H9 (cell line): ENCODE measurements around the gene MBD2. TPM values are rescaled to one million over a fixed set of nuclear protein-coding genes. Genes with fewer than 3 reads are reported as not detected.

Source experiments
- DNase-seq: peaks from one replicate; pipeline ENCODE4 v3.0.0-alpha.2; 2017
- H2AFZ ChIP-seq: one replicate; pipeline ENCODE4 v1.6.1; 2013; ENCODE audit warnings: mild to moderate bottlenecking, low read length, control low read depth, moderate library complexity
- H2AK5ac ChIP-seq: 2 replicates; pipeline ENCODE4 v1.6.1; 2013; ENCODE audit warnings: low read length, control low read depth, mixed read lengths; ENCODE audit not compliant: insufficient read length
- H2BK120ac ChIP-seq: one replicate; pipeline ENCODE4 v1.6.1; 2013; ENCODE audit warnings: low read depth, mild to moderate bottlenecking, low read length, control low read depth, inconsistent platforms; ENCODE audit not compliant: poor library complexity, severe bottlenecking
- H2BK12ac ChIP-seq: 2 replicates; pipeline ENCODE4 v1.6.1; 2013; ENCODE audit warnings: low read length, control low read depth, mixed read lengths, low read depth; ENCODE audit not compliant: insufficient read length
- H2BK15ac ChIP-seq: 2 replicates; pipeline ENCODE4 v1.6.1; 2013; ENCODE audit warnings: low read depth, low read length, control low read depth
- H2BK20ac ChIP-seq: one replicate; pipeline ENCODE4 v1.6.1; 2013; ENCODE audit warnings: low read depth, mild to moderate bottlenecking, low read length, control low read depth, inconsistent platforms; ENCODE audit not compliant: poor library complexity, severe bottlenecking
- H2BK5ac ChIP-seq: 2 replicates; pipeline ENCODE4 v1.6.1; 2013; ENCODE audit warnings: low read length, control low read depth, mixed read lengths; ENCODE audit not compliant: insufficient read length
- H3K14ac ChIP-seq: 2 replicates; pipeline ENCODE4 v1.6.1; 2013; ENCODE audit warnings: low read length, control low read depth; ENCODE audit not compliant: insufficient read depth
- H3K18ac ChIP-seq: 2 replicates; pipeline ENCODE4 v1.6.1; 2013; ENCODE audit warnings: low read depth, mild to moderate bottlenecking, mixed read lengths, low read length, control low read depth; ENCODE audit not compliant: insufficient read length
- H3K23ac ChIP-seq: 2 replicates; pipeline ENCODE4 v1.6.1; 2013; ENCODE audit warnings: low read length, control low read depth, mixed read lengths, low read depth; ENCODE audit not compliant: insufficient read length
- H3K23me2 ChIP-seq: 2 replicates; pipeline ENCODE4 v1.6.1; 2013; ENCODE audit warnings: low read depth, mild to moderate bottlenecking, mixed read lengths, low read length, control low read depth; ENCODE audit not compliant: insufficient read length, poor library complexity, severe bottlenecking
- H3K27ac ChIP-seq: 2 replicates; pipeline ENCODE4 v1.5.1; 2013; ENCODE audit warnings: low read length, control low read depth, mixed read lengths, low read depth; ENCODE audit not compliant: insufficient read length
- H3K27me3 ChIP-seq: 2 replicates; pipeline ENCODE4 v1.6.1; 2013; ENCODE audit warnings: low read length, control low read depth, inconsistent platforms; ENCODE audit not compliant: insufficient read depth
- H3K4ac ChIP-seq: 2 replicates; pipeline ENCODE4 v1.6.1; 2013; ENCODE audit warnings: low read depth, mild to moderate bottlenecking, control low read depth, inconsistent platforms, low read length, moderate library complexity
- H3K4me1 ChIP-seq: 2 replicates; pipeline ENCODE4 v1.6.1; 2013; ENCODE audit warnings: low read length, control low read depth, inconsistent platforms; ENCODE audit not compliant: insufficient read depth
- H3K4me2 ChIP-seq: 2 replicates; pipeline ENCODE4 v1.6.1; 2013; ENCODE audit warnings: low read length, control low read depth, mixed read lengths; ENCODE audit not compliant: insufficient read length, insufficient read depth
- H3K56ac ChIP-seq: 2 replicates; pipeline ENCODE4 v1.6.1; 2013; ENCODE audit warnings: low read depth, mild to moderate bottlenecking, mixed read lengths, low read length, control low read depth; ENCODE audit not compliant: insufficient read length
- H3K79me1 ChIP-seq: 2 replicates; pipeline ENCODE4 v1.6.1; 2013; ENCODE audit warnings: low read depth, mild to moderate bottlenecking, moderate library complexity, low read length, control low read depth, inconsistent platforms; ENCODE audit not compliant: insufficient read depth, poor library complexity, severe bottlenecking
- H3K79me2 ChIP-seq: 2 replicates; pipeline ENCODE4 v1.6.1; 2013; ENCODE audit warnings: low read length, control low read depth, inconsistent platforms; ENCODE audit not compliant: insufficient read depth
- H3K9ac ChIP-seq: 2 replicates; pipeline ENCODE4 v1.6.1; 2013; ENCODE audit warnings: low read length, control low read depth, mixed read lengths; ENCODE audit not compliant: insufficient read length; ENCODE audit errors: extremely low read depth
- H3K9me3 ChIP-seq: one replicate; pipeline ENCODE4 v1.6.1; 2013; ENCODE audit warnings: low read depth, low read length, inconsistent platforms; ENCODE audit not compliant: control insufficient read depth
- H3T11ph ChIP-seq: one replicate; pipeline ENCODE4 v1.6.1; 2013; ENCODE audit warnings: mild to moderate bottlenecking, low read length, control low read depth, inconsistent platforms
- H4K20me1 ChIP-seq: one replicate; pipeline ENCODE4 v1.6.1; 2013; ENCODE audit not compliant: control insufficient read depth, insufficient read length, insufficient read depth
- H4K5ac ChIP-seq: 2 replicates; pipeline ENCODE4 v1.6.1; 2013; ENCODE audit warnings: low read depth, mild to moderate bottlenecking, mixed read lengths, low read length, control low read depth; ENCODE audit not compliant: insufficient read length
- H4K8ac ChIP-seq: replicated peaks from 2 replicates; pipeline ENCODE4 v1.6.1; 2013; ENCODE audit warnings: low read length, control low read depth, mixed read lengths, low read depth; ENCODE audit not compliant: insufficient read length
- H4K91ac ChIP-seq: 2 replicates; pipeline ENCODE4 v1.6.1; 2013; ENCODE audit warnings: low read depth, mild to moderate bottlenecking, moderate library complexity, mixed read lengths, low read length, control low read depth; ENCODE audit not compliant: insufficient read length
- H3K27ac Mint-ChIP-seq, 3 experiments: 2 replicates in 2 of 3; 3 replicates in 1 of 3; pipeline ENCODE4 v1.8.0; 2020 to 2021; ENCODE audit warnings: mixed read lengths in 3 of 3, mild to moderate bottlenecking in 1 of 3, moderate library complexity in 1 of 3
- H3K27me3 Mint-ChIP-seq: 2 replicates; pipeline ENCODE4 v1.8.0; 2021; ENCODE audit warnings: low read depth, mild to moderate bottlenecking, moderate library complexity, mixed read lengths
- H3K36me3 Mint-ChIP-seq, 3 experiments: 2 replicates in 2 of 3; 3 replicates in 1 of 3; pipeline ENCODE4 v1.8.0; 2020 to 2021; ENCODE audit warnings: low read depth in 3 of 3, mixed read lengths in 3 of 3; ENCODE audit not compliant: insufficient read depth in 1 of 3
- H3K4me1 Mint-ChIP-seq, 2 experiments: 2 replicates each; pipeline ENCODE4 v1.8.0; 2020; ENCODE audit warnings: mixed read lengths in 2 of 2
- H3K4me3 Mint-ChIP-seq, 2 experiments: 2 replicates in 1 of 2; 3 replicates in 1 of 2; pipeline ENCODE4 v1.8.0; 2020 to 2021; ENCODE audit warnings: mild to moderate bottlenecking in 2 of 2, mixed read lengths in 2 of 2, moderate library complexity in 1 of 2
- H3K9me3 Mint-ChIP-seq, 2 experiments: 2 replicates in 1 of 2; 3 replicates in 1 of 2; pipeline ENCODE4 v1.8.0; 2020; ENCODE audit warnings: mild to moderate bottlenecking in 2 of 2, mixed read lengths in 2 of 2, moderate library complexity in 1 of 2
- WGBS: extraction: QIAGEN DNeasy Blood & Tissue Kit; methylation state at CpG from one replicate; pipeline ENCODE4 v1.1.7; 2013; ENCODE audit warnings: missing lambda C conversion rate, low lambda C conversion rate, mixed read lengths; ENCODE audit not compliant: insufficient read length; ENCODE audit errors: extremely low coverage; 5-methylcytosine and 5-hydroxymethylcytosine counted together
- total RNA-seq: library from RNA; stranded (reverse); gene quantifications from 2 replicates; pipeline ENCODE4 v1.2.1, GENCODE V29; 2021
- TF ChIP-seq, protein P1 (sequence below): fragments of 200-600 bp; sonication (generic); conservative IDR thresholded peaks from 3 replicates; pipeline ENCODE4 v1.8.0; 2021; ENCODE audit warnings: antibody characterized with exemption, mild to moderate bottlenecking

Gene MBD2
- total RNA-seq, 1 experiment from 2014 or later: 34.0 TPM

DNA sequence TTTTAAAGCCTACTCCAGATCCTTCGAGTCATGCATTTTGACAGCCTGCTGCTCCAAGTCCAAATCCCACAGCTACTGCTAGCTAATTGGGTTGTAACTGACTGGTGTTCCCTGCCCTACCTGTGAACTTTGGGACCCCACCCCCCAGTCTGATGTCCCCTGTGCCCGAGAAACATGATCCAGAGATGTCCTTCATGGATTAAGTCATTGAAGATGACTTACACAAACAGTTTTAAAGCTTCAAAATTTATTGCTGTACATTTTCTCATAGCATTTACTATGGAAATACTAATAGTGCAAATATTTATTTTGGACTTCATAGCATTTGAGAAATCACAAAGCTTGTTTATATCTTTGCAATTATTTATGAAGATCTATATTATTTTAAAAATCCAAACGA is 73.1 kb downstream of the MBD2 start:
- Histone ChIP-seq H3K4me2 (no peak overlapping the region), H3K9ac (no peak overlapping the region), H4K20me1 (peaks cover 2% of the 10 kb centered on the region), H4K5ac (no peak overlapping the region), H2BK20ac (no peak overlapping the region), H3T11ph (no peak overlapping the region), H3K18ac (no peak overlapping the region), H3K27ac (no peak overlapping the region), H3K4me1 (no peaks in the 10 kb centered on the region; the same call in 1 of the 2 replicates), H2BK15ac (no peak overlapping the region), H2BK120ac (no peak overlapping the region), H3K9me3 (no peaks in the 10 kb centered on the region), H4K91ac (no peak overlapping the region), H2AK5ac (no peak overlapping the region), H3K23ac (no peak overlapping the region), H3K14ac (no peak overlapping the region), H3K79me2 (no peaks in the 10 kb centered on the region), H2AFZ (no peak overlapping the region), H2BK12ac (no peak overlapping the region), H4K8ac (no peak overlapping the region), H3K56ac (no peak overlapping the region), H3K27me3 (no peaks in the 10 kb centered on the region), H3K4ac (no peak overlapping the region), H3K23me2 (no peaks in the 10 kb centered on the region), H2BK5ac (no peak overlapping the region), H3K79me1 (no peaks in the 10 kb centered on the region)
- Mint-ChIP-seq H3K4me3 (no peak overlapping the region), H3K4me1 (peaks cover 20 to 22% of the 10 kb centered on the region in 2 experiments), H3K9me3 (no peaks in the 10 kb centered on the region), H3K36me3 (no peaks in the 10 kb centered on the region), H3K27me3 (no peaks in the 10 kb centered on the region), H3K27ac (no peak overlapping the region)
- DNase-seq: no peak
- TF ChIP-seq, protein P1, sequence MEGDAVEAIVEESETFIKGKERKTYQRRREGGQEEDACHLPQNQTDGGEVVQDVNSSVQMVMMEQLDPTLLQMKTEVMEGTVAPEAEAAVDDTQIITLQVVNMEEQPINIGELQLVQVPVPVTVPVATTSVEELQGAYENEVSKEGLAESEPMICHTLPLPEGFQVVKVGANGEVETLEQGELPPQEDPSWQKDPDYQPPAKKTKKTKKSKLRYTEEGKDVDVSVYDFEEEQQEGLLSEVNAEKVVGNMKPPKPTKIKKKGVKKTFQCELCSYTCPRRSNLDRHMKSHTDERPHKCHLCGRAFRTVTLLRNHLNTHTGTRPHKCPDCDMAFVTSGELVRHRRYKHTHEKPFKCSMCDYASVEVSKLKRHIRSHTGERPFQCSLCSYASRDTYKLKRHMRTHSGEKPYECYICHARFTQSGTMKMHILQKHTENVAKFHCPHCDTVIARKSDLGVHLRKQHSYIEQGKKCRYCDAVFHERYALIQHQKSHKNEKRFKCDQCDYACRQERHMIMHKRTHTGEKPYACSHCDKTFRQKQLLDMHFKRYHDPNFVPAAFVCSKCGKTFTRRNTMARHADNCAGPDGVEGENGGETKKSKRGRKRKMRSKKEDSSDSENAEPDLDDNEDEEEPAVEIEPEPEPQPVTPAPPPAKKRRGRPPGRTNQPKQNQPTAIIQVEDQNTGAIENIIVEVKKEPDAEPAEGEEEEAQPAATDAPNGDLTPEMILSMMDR: no peak
- WGBS: no CpG with 5 or more reads among the region's 3 CpGs
